ENCODE results near the gene CPM. TPM values are rescaled to one million over a fixed set of nuclear protein-coding genes. Genes with fewer than 3 reads are reported as not detected.
"Not testable (repeated sequence)": the region's sequence is repeated elsewhere in the genome, so short reads cannot be mapped to it uniquely, and the experiment has no call there.

The CPM gene
- total and polyA plus RNA-seq, 4 donors, result 10.3 to 17.7 (median 14.4) TPM

GRCh38 chr12:68827895-68828671 is 104.9 kb downstream of the CPM start:
- DNase-seq (ENCODE audit: low read depth in 4 of 6, low spot score in 6 of 6), result no peak
- 100% methylated on average over 2 of the region's 5 CpGs for WGBS (ENCODE audit: insufficient coverage)
- no peaks in the 10 kb centered on the region for H3K27me3 ChIP-seq (ENCODE audit: control insufficient read depth, insufficient read depth, low read length)
- H3K9me3 ChIP-seq (ENCODE audit: control insufficient read depth, insufficient read depth, low read length), result no peaks in the 10 kb centered on the region
- H3K4me3 ChIP-seq (ENCODE audit: low read depth, low read length), result no peak overlapping the region
- H3K36me3 ChIP-seq (ENCODE audit: control insufficient read depth, insufficient read depth, low read length), result peaks cover 43% of the 10 kb centered on the region
- H3K27ac ChIP-seq (ENCODE audit: low read depth, low read length), result no peak overlapping the region
- no peaks in the 10 kb centered on the region for H3K4me1 ChIP-seq (ENCODE audit: control insufficient read depth, insufficient read depth, low read length)

GRCh38 chr12:68825569-68826217 is 107.3 kb downstream of the CPM start:
- DNase-seq (ENCODE audit: low read depth in 4 of 6, low spot score in 6 of 6), result no peak
- WGBS (ENCODE audit: insufficient coverage), result 97% methylated on average over 10 of the region's 11 CpGs
- Histone ChIP-seq H3K9me3 (ENCODE audit: control insufficient read depth, insufficient read depth, low read length) (no peaks in the 10 kb centered on the region), H3K4me3 (ENCODE audit: low read depth, low read length) (no peak overlapping the region), H3K27ac (ENCODE audit: low read depth, low read length) (no peak overlapping the region), H3K27me3 (ENCODE audit: control insufficient read depth, insufficient read depth, low read length) (no peaks in the 10 kb centered on the region), H3K4me1 (ENCODE audit: control insufficient read depth, insufficient read depth, low read length) (no peaks in the 10 kb centered on the region), H3K36me3 (ENCODE audit: control insufficient read depth, insufficient read depth, low read length) (peaks cover 43% of the 10 kb centered on the region)

DNA sequence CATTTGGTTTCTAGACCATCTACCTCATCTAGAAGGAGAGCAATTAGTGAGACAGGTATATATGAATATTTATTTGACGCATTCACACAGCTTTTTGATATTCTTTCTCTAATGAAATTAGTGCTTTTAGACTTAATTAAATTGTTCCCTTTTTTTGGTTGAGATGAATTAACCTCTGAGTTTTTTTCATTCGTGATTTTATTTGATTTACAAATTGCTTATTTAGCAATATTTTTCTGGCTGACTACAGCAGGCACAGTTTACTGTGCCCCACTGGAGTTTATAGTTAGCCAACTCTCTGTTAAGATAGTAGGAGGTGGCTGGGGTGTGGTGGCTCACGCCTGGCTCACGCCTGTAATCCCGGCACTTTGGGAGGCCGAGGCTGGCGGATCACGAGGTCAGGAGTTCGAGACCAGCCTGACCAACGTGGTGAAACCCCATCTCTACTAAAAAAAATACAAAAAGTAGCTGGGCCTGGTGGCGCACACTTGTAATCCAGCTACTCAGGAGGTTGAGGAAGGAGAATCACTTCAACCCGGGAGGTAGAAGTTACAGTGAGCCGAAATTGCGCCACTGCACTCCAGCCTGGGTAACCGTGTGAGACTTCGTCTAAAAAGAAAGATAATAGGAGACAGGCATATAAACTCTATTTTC is 108.2 kb downstream of the CPM start:
- 100% methylated on average over 2 of the region's 16 CpGs for WGBS (ENCODE audit: insufficient coverage)
- DNase-seq (ENCODE audit: low read depth in 4 of 6, low spot score in 6 of 6), result no peak
- no peak overlapping the region for H3K27ac ChIP-seq (ENCODE audit: low read depth, low read length)
- H3K9me3 ChIP-seq (ENCODE audit: control insufficient read depth, insufficient read depth, low read length), result no peaks in the 10 kb centered on the region
- H3K4me3 ChIP-seq (ENCODE audit: low read depth, low read length), result no peak overlapping the region
- H3K27me3 ChIP-seq (ENCODE audit: control insufficient read depth, insufficient read depth, low read length), result no peaks in the 10 kb centered on the region
- no peaks in the 10 kb centered on the region for H3K4me1 ChIP-seq (ENCODE audit: control insufficient read depth, insufficient read depth, low read length)
- H3K36me3 ChIP-seq (ENCODE audit: control insufficient read depth, insufficient read depth, low read length), result peaks cover 43% of the 10 kb centered on the region

DNA sequence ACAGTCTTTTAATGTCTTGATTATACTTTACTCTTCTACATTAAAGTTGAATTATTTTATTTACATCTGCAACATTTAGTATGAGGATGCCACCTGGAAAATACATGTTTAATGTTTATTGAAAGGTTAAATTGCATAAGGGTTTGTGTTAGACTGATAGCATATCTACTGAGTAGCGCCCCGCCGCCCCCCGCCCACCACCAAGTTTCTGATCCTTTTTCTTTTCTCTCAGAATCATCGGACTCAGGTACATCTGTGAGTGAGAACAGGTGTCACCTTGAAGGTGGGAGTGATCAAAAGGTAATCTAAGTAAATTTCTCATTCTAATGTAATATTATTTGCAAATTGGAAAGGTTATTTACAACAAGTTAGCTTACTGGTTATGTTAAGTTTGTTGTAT is 108.8 kb downstream of the CPM start:
- H3K36me3 ChIP-seq (ENCODE audit: control insufficient read depth, insufficient read depth, low read length), result peaks cover 47% of the 10 kb centered on the region
- DNase-seq (ENCODE audit: low read depth in 4 of 6, low spot score in 6 of 6), result no peak
- no peaks in the 10 kb centered on the region for H3K9me3 ChIP-seq (ENCODE audit: control insufficient read depth, insufficient read depth, low read length)
- H3K4me3 ChIP-seq (ENCODE audit: low read depth, low read length), result no peak overlapping the region
- H3K27ac ChIP-seq (ENCODE audit: low read depth, low read length), result no peak overlapping the region
- no peaks in the 10 kb centered on the region for H3K27me3 ChIP-seq (ENCODE audit: control insufficient read depth, insufficient read depth, low read length)
- no peaks in the 10 kb centered on the region for H3K4me1 ChIP-seq (ENCODE audit: control insufficient read depth, insufficient read depth, low read length)
- WGBS (ENCODE audit: insufficient coverage), result no CpG with 5 or more reads among the region's 5 CpGs

DNA sequence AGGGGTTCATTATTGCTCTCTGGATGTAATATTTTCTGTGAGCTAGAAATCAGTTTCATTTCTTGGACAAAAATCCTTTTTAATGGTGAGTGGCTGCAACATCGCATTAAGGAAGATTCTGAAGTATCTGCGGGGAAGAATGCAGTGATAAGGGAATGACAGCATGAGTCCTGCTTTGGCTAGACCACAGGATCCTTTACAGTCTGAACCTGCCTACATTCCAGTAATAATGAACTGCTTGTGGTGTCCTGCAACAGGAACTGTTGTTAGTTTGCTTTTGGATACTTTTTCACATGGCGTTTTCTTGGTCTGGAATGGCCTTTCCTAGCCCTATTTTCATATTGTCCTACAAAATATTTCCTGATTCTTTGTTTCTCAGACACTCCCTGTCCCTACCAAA is 109.3 kb downstream of the CPM start:
- Histone ChIP-seq H3K27me3 (ENCODE audit: control insufficient read depth, insufficient read depth, low read length) (no peaks in the 10 kb centered on the region), H3K4me1 (ENCODE audit: control insufficient read depth, insufficient read depth, low read length) (no peaks in the 10 kb centered on the region), H3K4me3 (ENCODE audit: low read depth, low read length) (no peak overlapping the region), H3K27ac (ENCODE audit: low read depth, low read length) (no peak overlapping the region), H3K9me3 (ENCODE audit: control insufficient read depth, insufficient read depth, low read length) (no peaks in the 10 kb centered on the region), H3K36me3 (ENCODE audit: control insufficient read depth, insufficient read depth, low read length) (peaks cover 49% of the 10 kb centered on the region)
- DNase-seq (ENCODE audit: low read depth in 4 of 6, low spot score in 6 of 6), result no peak
- WGBS (ENCODE audit: insufficient coverage), result 100% methylated on average over 2 of the region's 3 CpGs

DNA sequence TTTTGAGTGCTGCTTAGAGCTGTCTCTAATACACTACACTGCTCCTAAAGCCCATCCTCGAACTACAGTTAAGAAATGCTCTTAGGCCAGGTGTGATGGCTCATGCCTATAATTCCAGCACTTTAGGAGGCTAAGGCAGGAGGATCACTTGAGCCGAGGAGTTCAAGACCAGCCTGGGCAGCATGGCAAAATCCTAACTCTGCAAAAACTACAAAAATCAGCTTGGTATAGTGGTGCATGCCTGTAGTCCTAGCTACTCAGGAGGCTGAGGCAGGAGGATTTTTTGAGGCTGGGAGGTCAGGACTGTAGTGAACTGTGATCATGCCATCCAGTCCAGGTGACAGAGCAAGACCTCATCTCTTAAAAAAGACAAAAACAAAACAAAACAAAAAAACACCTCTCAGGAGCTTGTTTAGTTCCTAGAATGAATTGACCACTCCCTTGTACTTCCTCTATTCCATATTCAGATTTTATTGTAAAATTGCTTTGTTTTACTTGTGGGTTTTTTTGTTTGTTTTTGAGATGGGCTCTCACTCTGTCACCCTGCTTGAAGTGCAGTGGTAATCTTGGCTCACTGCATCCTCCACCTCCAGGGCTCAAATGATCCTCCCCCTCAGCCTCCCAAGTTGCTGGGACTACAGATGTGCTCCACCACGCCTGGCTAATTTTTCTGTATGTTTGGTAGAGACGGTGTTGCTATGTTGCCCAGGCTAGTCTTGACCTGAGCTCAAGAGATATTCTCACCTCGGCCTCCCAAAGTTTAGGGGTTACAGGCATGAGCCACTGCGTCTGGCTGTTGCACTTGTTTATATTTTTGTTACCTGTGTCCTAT is 111.4 kb downstream of the CPM start:
- Histone ChIP-seq H3K9me3 (ENCODE audit: control insufficient read depth, insufficient read depth, low read length) (no peaks in the 10 kb centered on the region), H3K4me3 (ENCODE audit: low read depth, low read length) (no peak overlapping the region), H3K4me1 (ENCODE audit: control insufficient read depth, insufficient read depth, low read length) (no peaks in the 10 kb centered on the region), H3K27ac (ENCODE audit: low read depth, low read length) (no peak overlapping the region), H3K36me3 (ENCODE audit: control insufficient read depth, insufficient read depth, low read length) (peaks cover 54% of the 10 kb centered on the region), H3K27me3 (ENCODE audit: control insufficient read depth, insufficient read depth, low read length) (no peaks in the 10 kb centered on the region)
- 90% methylated on average over 2 of the region's 6 CpGs for WGBS (ENCODE audit: insufficient coverage)
- DNase-seq (ENCODE audit: low read depth in 4 of 6, low spot score in 6 of 6), result no peak

DNA sequence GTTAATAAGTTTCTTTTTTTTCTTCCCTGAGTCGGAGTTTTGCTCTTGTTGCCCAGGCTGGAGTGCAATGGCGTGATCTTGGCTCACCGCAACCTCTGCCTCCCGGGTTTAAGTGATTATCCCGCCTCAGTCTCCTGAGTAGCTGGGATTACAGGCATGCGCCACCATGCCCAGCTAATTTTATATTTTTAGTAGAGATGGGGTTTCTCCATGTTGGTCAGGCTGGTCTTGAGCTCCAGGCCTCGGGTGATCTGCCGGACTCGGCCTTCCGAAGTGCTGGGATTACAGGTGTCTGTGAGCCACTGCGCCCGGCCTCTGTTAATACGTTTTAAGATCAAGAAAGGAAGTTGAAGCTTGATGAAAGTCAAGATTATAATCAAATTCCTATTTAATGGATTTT is 113.5 kb downstream of the CPM start:
- not testable (repeated sequence) for H3K27ac ChIP-seq (ENCODE audit: low read depth, low read length); DNase-seq (ENCODE audit: low read depth in 4 of 6, low spot score in 6 of 6)
- peaks cover 46% of the 10 kb centered on the region for H3K36me3 ChIP-seq (ENCODE audit: control insufficient read depth, insufficient read depth, low read length)

GRCh38 chr12:68815928-68816800 is 116.8 kb downstream of the CPM start:
- no peak for DNase-seq (ENCODE audit: low read depth in 4 of 6, low spot score in 6 of 6)
- H3K4me1 ChIP-seq (ENCODE audit: control insufficient read depth, insufficient read depth, low read length), result no peaks in the 10 kb centered on the region
- no peak overlapping the region for H3K4me3 ChIP-seq (ENCODE audit: low read depth, low read length)
- H3K27me3 ChIP-seq (ENCODE audit: control insufficient read depth, insufficient read depth, low read length), result no peaks in the 10 kb centered on the region
- H3K27ac ChIP-seq (ENCODE audit: low read depth, low read length), result no peak overlapping the region
- WGBS (ENCODE audit: insufficient coverage), result 100% methylated on average over 4 of the region's 8 CpGs
- H3K9me3 ChIP-seq (ENCODE audit: control insufficient read depth, insufficient read depth, low read length), result no peaks in the 10 kb centered on the region
- peaks cover 32% of the 10 kb centered on the region for H3K36me3 ChIP-seq (ENCODE audit: control insufficient read depth, insufficient read depth, low read length)

More for the DNA sequence above, 113.5 kb downstream of the CPM start:
- H3K9me3 ChIP-seq (ENCODE audit: control insufficient read depth, insufficient read depth, low read length); H3K27me3 ChIP-seq (ENCODE audit: control insufficient read depth, insufficient read depth, low read length); H3K4me3 ChIP-seq (ENCODE audit: low read depth, low read length); H3K4me1 ChIP-seq (ENCODE audit: control insufficient read depth, insufficient read depth, low read length): not testable (repeated sequence)
- WGBS (ENCODE audit: insufficient coverage), result 100% methylated on average over 7 of the region's 13 CpGs

Measured in spinal cord (tissue), 10 donors.